Measurements from ENCODE around the gene COPS4. TPM values are rescaled to one million over a fixed set of nuclear protein-coding genes. Genes with fewer than 3 reads are reported as not detected.

Gene COPS4
- total RNA-seq, 1 experiment from 2014 or later, result 36.6 TPM

- Mint-ChIP-seq H3K36me3 (ENCODE audit: insufficient read depth, unreplicated experiment) (peaks cover 3% of the 10 kb centered on the region), H3K27me3 (ENCODE audit: insufficient read depth, unreplicated experiment) (no peaks in the 10 kb centered on the region), H3K4me3 (ENCODE audit: unreplicated experiment) (no peak overlapping the region), H3K4me1 (ENCODE audit: insufficient read depth, unreplicated experiment) (peaks cover 6% of the 10 kb centered on the region), H3K27ac (ENCODE audit: low read depth, unreplicated experiment) (no peak overlapping the region), H3K9me3 (ENCODE audit: unreplicated experiment) (no peaks in the 10 kb centered on the region)
- CTCF ChIA-PET, result interaction anchor here (0.5 to 0.8 kb wide), 2 partner anchors 58 to 351 kb away, joined by 3 read pairs; no protein-coding TSS in a partner anchor
- no TSS peak for BruUV-seq (replicated peaks)
- intact Hi-C loops (cut with micrococcal nuclease), result no loop called here
- TF ChIP-seq, protein P1, sequence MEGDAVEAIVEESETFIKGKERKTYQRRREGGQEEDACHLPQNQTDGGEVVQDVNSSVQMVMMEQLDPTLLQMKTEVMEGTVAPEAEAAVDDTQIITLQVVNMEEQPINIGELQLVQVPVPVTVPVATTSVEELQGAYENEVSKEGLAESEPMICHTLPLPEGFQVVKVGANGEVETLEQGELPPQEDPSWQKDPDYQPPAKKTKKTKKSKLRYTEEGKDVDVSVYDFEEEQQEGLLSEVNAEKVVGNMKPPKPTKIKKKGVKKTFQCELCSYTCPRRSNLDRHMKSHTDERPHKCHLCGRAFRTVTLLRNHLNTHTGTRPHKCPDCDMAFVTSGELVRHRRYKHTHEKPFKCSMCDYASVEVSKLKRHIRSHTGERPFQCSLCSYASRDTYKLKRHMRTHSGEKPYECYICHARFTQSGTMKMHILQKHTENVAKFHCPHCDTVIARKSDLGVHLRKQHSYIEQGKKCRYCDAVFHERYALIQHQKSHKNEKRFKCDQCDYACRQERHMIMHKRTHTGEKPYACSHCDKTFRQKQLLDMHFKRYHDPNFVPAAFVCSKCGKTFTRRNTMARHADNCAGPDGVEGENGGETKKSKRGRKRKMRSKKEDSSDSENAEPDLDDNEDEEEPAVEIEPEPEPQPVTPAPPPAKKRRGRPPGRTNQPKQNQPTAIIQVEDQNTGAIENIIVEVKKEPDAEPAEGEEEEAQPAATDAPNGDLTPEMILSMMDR (IDR thresholded peaks at IDR 0.05; ENCODE audit: unreplicated experiment), result no peak
- POLR2A ChIA-PET, result no interaction called here
- no peak for DNase-seq (ENCODE audit: unreplicated experiment)
Measured at GRCh38 chr4:83107631-83108030, 72.6 kb downstream of the COPS4 start.

- Mint-ChIP-seq H3K4me3 (ENCODE audit: unreplicated experiment) (no peak overlapping the region), H3K4me1 (ENCODE audit: insufficient read depth, unreplicated experiment) (peaks cover 8% of the 10 kb centered on the region), H3K9me3 (ENCODE audit: unreplicated experiment) (no peaks in the 10 kb centered on the region), H3K27ac (ENCODE audit: low read depth, unreplicated experiment) (no peak overlapping the region), H3K27me3 (ENCODE audit: insufficient read depth, unreplicated experiment) (no peaks in the 10 kb centered on the region), H3K36me3 (ENCODE audit: insufficient read depth, unreplicated experiment) (no peaks in the 10 kb centered on the region)
- ChIA-PET POLR2A (no interaction called here), CTCF (interaction anchor here (0.6 to 1.1 kb wide), 3 partner anchors 34 to 156 kb away, joined by 3 to 5 read pairs (median 4); no protein-coding TSS in a partner anchor)
- TF ChIP-seq, protein P1 (IDR thresholded peaks at IDR 0.05; ENCODE audit: unreplicated experiment), result no peak
- no TSS peak for BruUV-seq (replicated peaks)
- no peak for DNase-seq (ENCODE audit: unreplicated experiment)
- intact Hi-C loops (cut with micrococcal nuclease), result no loop called here
Measured at GRCh38 chr4:83108101-83108861, 73.3 kb downstream of the COPS4 start.

DNA sequence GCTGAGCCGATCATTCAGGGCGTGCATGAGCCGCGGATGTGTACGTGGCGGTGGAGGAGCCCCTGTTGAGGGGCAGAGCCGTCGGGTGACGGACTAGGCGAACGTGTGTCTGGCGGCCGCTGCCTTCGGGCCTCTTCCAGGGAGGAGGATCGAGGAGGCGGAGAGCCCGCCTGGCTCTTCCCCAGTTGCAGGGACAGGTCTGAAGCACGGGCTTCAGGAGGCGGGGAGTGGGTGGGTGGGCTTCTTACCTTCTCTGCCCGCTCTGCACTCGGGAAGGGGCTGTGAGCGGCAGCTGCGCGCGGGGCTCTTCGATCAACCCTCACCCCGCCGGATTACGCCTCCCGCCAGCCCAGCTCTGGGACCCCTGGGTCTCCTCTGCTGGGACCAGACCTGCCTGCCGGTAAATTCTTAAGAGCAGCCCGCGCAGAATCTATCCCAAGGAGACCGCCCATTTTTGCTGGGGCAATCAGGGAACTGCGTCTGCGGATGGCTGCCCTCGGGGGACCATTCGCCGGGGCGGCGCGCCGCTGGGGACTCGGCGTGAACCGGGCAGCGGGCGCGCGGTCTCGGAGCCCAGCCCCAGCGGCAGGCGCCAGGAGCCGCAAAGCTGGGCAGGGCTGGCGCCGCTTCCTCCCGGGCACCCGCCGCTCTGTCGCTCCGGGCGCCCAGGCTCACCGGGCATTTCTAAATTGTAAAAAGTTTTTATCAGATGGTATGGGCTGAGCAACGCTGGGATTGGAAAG, 74.7 kb downstream of the COPS4 start:
- H3K27me3 Mint-ChIP-seq (ENCODE audit: insufficient read depth, unreplicated experiment), result no peaks in the 10 kb centered on the region
- H3K4me1 Mint-ChIP-seq (ENCODE audit: insufficient read depth, unreplicated experiment), result peaks cover 18% of the 10 kb centered on the region
- BruUV-seq (replicated peaks), result no TSS peak
- TF ChIP-seq, protein P1 (IDR thresholded peaks at IDR 0.05; ENCODE audit: unreplicated experiment), result no peak
- H3K9me3 Mint-ChIP-seq (ENCODE audit: unreplicated experiment), result no peaks in the 10 kb centered on the region
- no peak for DNase-seq (ENCODE audit: unreplicated experiment)
- intact Hi-C loops (cut with micrococcal nuclease), result loop anchor here (2.0 kb wide), 1 partner anchor 147 kb away; no protein-coding TSS in a partner anchor
- peak overlapping the region; percentile 68 for H3K4me3 Mint-ChIP-seq (ENCODE audit: unreplicated experiment)
- CTCF ChIA-PET, result interaction anchor here (0.6 to 1.9 kb wide), 21 partner anchors 9 to 172 kb away, joined by 3 to 16 read pairs (median 3); no protein-coding TSS in a partner anchor
- no peaks in the 10 kb centered on the region for H3K36me3 Mint-ChIP-seq (ENCODE audit: insufficient read depth, unreplicated experiment)
- POLR2A ChIA-PET, result interaction anchor here (0.6 to 2.2 kb wide), 7 partner anchors 9 to 255 kb away, joined by 3 to 9 read pairs (median 4); no protein-coding TSS in a partner anchor
- peak overlapping the region; percentile 79 for H3K27ac Mint-ChIP-seq (ENCODE audit: low read depth, unreplicated experiment)
